GM12874 (cell line): Measurements from ENCODE around the gene CD164.

Experiments
- CTCF ChIP-seq: IDR thresholded peaks from 2 replicates; pipeline ENCODE4 v1.5.1; 2011; ENCODE audit warnings: low read depth, mild to moderate bottlenecking, control low read depth, low read length, moderate library complexity; ENCODE audit not compliant: insufficient read depth

Gene CD164

GRCh38 chr6:109362102-109362884 lies 20.0 kb downstream of the CD164 start:
- no peak for TF ChIP-seq CTCF

DNA sequence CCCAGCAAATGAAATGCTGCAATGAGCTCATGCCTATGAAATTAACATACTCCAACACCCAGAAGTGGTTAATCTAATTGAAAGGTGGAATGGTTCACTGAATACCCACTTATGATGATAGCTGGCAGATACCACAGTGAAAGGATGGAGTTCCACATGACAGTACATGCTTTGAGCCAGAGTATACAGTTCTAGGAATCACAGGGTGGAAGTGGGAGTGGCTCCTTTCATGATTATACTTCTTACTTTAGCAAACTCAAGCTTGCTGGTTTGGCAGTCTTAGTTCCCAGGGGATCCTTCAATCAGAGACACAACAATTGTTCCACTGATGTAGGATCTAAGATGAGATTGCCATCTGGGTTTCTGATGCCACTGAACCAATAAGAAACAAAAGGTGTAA lies 21.5 kb downstream of the CD164 start:
- TF ChIP-seq CTCF, result no peak

- TF ChIP-seq CTCF, result no peak
Measured at GRCh38 chr6:109360281-109360680, 22.0 kb downstream of the CD164 start.

- TF ChIP-seq CTCF, result no peak
Measured at GRCh38 chr6:109359248-109359647, 23.0 kb downstream of the CD164 start.

GRCh38 chr6:109358204-109358603 lies 24.1 kb downstream of the CD164 start:
- no peak for TF ChIP-seq CTCF

DNA sequence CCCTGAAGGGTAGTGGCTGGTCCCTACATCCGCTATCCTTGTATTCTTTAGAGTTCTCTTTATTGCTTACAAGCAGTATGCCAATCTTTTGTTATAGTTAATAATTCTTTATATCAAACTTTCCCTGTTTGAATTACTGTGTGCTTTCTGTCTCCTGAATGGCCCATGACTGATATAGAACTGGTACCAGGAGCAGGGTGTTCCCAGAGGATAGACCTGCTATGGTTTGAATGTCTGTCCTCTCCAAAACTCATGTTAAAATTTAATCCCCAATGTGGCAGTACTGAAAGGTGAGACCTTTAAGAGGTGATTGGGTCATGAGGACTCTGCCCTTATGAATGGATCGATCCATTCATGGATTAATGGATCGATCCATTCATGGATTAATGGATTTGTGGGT lies 26.0 kb downstream of the CD164 start:
- no peak for TF ChIP-seq CTCF

DNA sequence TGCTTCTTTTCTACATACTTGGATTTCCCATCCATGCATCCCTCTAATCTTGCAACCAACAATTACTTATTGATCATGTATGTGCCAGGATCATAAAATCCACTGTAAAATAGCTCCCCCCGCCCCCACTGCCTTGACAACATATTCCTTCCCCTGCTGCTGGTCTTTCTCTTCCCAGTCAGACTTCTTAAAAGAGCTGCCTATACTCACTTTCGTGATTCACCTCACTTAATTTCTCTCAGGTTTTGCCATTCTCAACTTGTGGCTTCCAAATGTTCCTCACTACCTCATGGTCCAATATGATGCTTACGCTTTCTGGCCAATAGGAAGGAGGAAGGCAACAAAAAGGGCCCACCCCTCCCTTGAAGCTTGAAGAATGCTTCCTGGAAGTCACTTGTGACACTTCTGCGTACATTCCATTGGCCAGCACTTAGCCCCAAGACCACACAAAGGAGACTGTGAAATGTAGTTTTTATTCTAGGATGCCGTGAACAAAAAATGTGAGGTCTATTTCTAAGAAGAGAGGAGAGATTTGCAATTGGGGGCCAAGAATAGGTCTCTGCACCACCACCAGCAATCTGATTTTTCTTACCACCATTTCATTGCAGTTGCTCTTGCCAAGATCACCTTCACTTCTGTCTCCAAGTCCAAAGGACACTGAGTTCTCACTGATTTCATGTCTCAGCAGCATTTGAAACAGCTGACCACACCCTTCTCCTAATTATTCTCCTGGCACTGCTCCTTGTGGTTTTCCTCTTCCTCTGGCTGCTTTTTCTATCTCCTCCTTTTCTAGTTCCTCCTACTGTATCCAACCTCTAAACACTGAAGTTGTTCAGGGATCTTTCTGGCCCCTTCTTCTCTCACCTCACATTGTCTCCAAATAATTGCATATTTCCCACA lies 30.8 kb downstream of the CD164 start:
- no peak for TF ChIP-seq CTCF
